ENCODE results near the gene SLC16A11. TPM values are rescaled to one million over a fixed set of nuclear protein-coding genes. Genes with fewer than 3 reads are reported as not detected.

SLC16A11 gene
- total and polyA plus RNA-seq, 5 donors from 2014 or later = 0.30 to 1.2 (median 0.53) TPM; not detected in 1

DNA sequence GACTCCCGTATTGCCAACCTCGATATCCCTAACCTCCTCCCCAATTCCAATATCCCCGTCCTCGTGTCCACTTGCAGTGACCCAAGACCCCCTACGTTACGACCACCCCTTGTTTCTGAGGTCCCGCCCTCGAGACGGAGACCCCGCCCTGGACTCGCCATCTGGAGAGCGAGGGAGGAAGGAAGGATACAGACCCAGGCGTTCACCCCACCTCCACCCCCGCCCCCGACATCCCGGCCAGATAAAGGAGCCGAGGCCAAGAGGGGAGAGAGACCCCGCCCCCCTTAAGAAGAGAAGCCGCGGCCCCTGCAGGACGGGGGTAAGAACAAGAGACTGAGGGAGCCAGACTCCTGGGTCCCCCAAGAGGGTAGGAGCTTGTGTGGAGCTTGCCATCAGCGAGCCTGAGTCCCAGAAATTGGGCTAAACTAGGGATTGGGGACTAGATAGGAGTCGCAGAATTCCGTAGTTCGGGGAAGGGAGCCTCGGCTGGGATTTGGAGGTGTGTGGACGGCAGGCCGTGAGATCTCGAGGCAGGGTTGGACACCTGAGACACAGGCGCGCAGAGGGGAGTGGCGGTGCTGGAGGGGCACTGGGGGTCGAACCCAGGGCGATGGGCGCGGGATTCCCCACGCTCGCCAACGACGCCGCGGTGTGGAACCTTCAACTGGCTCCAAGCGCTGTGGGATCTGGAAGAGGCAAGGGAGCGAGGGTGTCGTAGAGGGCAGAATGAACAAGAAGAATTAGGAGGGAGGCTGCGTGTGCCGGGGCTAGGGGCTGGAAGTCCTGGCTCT, 20.9 kb downstream of the SLC16A11 start, which contains the start of gene BCL6B:
Gene BCL6B, plus strand, starts transcription at position 270 of the 791 bp plus-strand sequence. CDS start 622 bp downstream, outside the sequence.
- H3K36me3 Mint-ChIP-seq = no peaks in the 10 kb centered on the region
- peak within 1 kb of the TSS; percentile 37 for H3K4me3 ChIP-seq (ENCODE audit: low read depth, low read length)
- H3K4me3 Mint-ChIP-seq = peak within 1 kb of the TSS; percentile 70 to 88 (median 84)
- H3K4me1 ChIP-seq (ENCODE audit: control insufficient read depth, insufficient read depth, low read length, poor library complexity, severe bottlenecking) = peaks cover 25% of the 10 kb centered on the region
- ATAC-seq (ENCODE audit: low read depth in 2 of 2) (no peak), DNase-seq (no peak)
- peaks cover 7% of the 10 kb centered on the region for H3K27me3 Mint-ChIP-seq
- peak within 1 kb of the TSS; percentile 83 to 86 (median 86) for H3K27ac Mint-ChIP-seq
- H3K36me3 ChIP-seq (ENCODE audit: control insufficient read depth, insufficient read depth, low read length) = no peaks in the 10 kb centered on the region
- no peaks in the 10 kb centered on the region for H3K9me3 ChIP-seq (ENCODE audit: control insufficient read depth in 2 of 2, low read length in 2 of 2)
- H3K4me1 Mint-ChIP-seq = peaks cover 0 to 36% (median 20%) of the 10 kb centered on the region in 4 donors
- H3K27ac ChIP-seq (ENCODE audit: insufficient read depth, low read length, poor library complexity, severe bottlenecking) = peak within 1 kb of the TSS; percentile 67
- H3K27me3 ChIP-seq (ENCODE audit: control insufficient read depth, insufficient read depth, low read length) = no peaks in the 10 kb centered on the region
- peaks cover 0 to under 1% (median 0%) of the 10 kb centered on the region in 7 donors for H3K9me3 Mint-ChIP-seq

DNA sequence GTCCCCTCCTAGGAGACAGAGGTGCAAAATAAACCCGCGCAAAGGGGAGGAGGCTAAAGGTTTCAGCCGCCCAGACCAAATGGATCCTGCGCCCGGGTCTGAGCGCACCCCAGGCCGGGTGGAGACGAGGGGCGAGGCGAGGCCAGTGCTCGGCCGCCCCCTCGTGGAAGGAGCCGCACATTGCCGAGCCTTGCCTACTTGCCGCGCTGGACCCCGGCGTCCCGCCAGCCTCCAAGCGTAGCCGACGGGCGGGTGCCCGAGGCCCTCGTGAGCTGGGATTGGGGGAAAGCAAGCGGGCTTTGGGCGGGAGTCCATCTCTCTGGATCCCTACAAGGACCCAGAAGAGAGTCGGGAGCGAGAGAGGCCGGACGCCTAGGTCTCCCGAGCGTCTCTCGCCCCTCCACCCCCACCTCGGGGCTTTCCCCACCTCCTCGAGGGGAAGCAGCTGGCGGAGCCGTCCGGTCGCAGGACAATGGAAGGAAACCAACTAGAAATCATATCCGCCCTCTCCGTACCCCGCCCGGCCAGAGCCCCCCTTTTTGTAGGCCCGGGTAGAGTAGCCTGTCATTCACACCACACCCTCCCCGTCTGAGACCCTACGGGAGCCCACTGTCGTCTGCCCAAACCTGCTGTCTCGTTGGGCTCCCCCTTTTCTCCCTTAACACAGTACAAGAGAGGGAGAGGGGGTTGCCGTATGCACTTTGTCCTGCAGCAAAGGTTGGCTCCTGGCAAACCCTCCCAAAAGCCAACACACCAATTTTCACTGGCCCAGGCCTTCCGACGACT, 21.7 kb downstream of the SLC16A11 start:
- peak; percentile 66 to 81 (median 75) for DNase-seq
- peak overlapping the region; percentile 70 to 87 (median 78) for H3K4me3 Mint-ChIP-seq
- peaks cover 31% of the 10 kb centered on the region for H3K4me1 ChIP-seq (ENCODE audit: control insufficient read depth, insufficient read depth, low read length, poor library complexity, severe bottlenecking)
- peaks cover 3% of the 10 kb centered on the region for H3K36me3 ChIP-seq (ENCODE audit: control insufficient read depth, insufficient read depth, low read length)
- no peaks in the 10 kb centered on the region for H3K27me3 ChIP-seq (ENCODE audit: control insufficient read depth, insufficient read depth, low read length)
- no peak overlapping the region for H3K27ac ChIP-seq (ENCODE audit: insufficient read depth, low read length, poor library complexity, severe bottlenecking)
- peak; percentile 77 to 83 for ATAC-seq (ENCODE audit: low read depth in 2 of 2)
- no peaks in the 10 kb centered on the region for H3K36me3 Mint-ChIP-seq
- peaks cover 0 to 1% (median 0%) of the 10 kb centered on the region in 7 donors for H3K9me3 Mint-ChIP-seq
- H3K4me1 Mint-ChIP-seq = peaks cover 0 to 43% (median 20%) of the 10 kb centered on the region in 4 donors
- peak overlapping the region; percentile 83 to 86 (median 86) for H3K27ac Mint-ChIP-seq
- H3K4me3 ChIP-seq (ENCODE audit: low read depth, low read length) = no peak overlapping the region
- peaks cover 7% of the 10 kb centered on the region for H3K27me3 Mint-ChIP-seq
- H3K9me3 ChIP-seq (ENCODE audit: control insufficient read depth in 2 of 2, low read length in 2 of 2) = no peaks in the 10 kb centered on the region

DNA sequence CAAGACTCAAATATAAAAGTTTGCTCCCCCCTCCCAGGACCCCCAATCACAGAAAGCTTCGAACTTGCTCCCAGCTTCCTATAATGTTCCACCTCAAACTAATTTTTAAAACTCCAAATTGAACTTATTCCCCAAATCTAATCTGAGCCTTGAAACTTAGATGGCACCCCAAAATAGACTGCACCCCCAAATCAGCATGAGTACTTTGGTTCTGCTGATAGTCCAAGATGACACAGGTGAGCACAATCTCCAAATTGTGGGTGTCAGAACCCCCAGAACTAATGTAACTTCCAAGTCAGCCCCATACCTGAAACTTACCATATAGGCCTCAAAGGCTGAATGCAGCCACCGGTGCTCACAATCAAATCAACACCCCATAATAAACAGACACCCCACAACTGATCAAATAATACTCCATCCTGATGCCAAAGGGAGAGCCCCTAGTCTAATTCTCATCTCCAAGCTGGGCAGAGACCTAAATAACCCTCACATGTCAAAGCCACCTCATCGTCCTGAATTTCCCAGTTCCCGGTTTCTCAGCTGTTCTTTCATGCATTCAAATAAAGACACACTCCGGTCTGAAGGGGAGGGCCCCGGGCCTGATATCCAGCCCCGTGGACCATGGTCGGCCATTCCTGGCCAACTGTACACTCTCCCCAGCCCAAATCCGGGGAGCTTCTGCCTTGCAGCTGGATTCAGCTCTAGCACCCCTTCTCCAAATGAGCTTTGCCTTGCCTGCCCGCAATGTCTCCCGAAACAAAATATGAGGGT, 22.8 kb downstream of the SLC16A11 start:
- Mint-ChIP-seq H3K36me3 (no peaks in the 10 kb centered on the region), H3K9me3 (peaks cover 0 to 1% (median 0%) of the 10 kb centered on the region in 7 donors), H3K4me3 (peak overlapping the region; percentile 67 to 90 (median 76)), H3K27me3 (peaks cover 7% of the 10 kb centered on the region), H3K27ac (peak overlapping the region in 1 of 3 donors; percentile 59), H3K4me1 (peaks cover 0 to 49% (median 23%) of the 10 kb centered on the region in 4 donors)
- Histone ChIP-seq H3K36me3 (ENCODE audit: control insufficient read depth, insufficient read depth, low read length) (peaks cover 3% of the 10 kb centered on the region), H3K9me3 (ENCODE audit: control insufficient read depth in 2 of 2, low read length in 2 of 2) (no peaks in the 10 kb centered on the region), H3K4me3 (ENCODE audit: low read depth, low read length) (no peak overlapping the region), H3K27me3 (ENCODE audit: control insufficient read depth, insufficient read depth, low read length) (no peaks in the 10 kb centered on the region), H3K4me1 (ENCODE audit: control insufficient read depth, insufficient read depth, low read length, poor library complexity, severe bottlenecking) (peaks cover 36% of the 10 kb centered on the region), H3K27ac (ENCODE audit: insufficient read depth, low read length, poor library complexity, severe bottlenecking) (no peak overlapping the region)
- ATAC-seq (ENCODE audit: low read depth in 2 of 2) = no peak
- no peak for DNase-seq

DNA sequence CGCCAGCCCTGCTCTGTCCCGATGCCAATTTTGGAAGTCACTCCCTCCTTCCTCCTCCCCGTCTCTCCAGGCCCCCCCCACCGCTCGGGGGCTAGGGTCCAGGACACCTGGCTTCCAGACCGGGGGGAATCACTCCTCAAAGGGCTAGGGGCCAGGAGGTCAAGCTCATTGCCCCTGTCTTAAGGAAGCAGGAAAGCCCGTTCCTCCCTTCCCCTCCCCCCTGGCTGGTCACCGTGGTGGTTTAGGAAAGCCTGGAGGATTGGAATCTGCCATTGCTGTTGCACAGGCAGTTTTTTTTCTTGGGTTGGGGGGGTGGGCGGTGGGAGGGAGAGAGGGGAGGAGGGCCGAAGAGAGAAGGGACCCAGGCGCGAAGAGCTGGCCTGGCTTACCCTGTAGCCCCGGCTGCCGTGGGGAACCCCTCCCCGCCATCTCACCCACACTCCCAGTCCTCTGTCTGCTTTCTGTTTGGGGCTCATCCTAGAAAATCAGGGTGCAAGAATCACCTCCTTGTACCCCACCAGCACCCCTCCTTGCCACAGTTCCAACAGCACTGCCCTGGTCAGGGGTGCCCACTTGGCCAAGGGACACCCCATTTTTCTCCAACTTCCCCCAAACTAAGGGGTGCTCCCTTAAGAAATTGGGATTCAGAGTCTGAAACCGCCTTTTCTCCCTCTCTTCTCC, 23.9 kb downstream of the SLC16A11 start:
- Mint-ChIP-seq H3K9me3 (peaks cover 0 to 1% (median 0%) of the 10 kb centered on the region in 7 donors), H3K4me1 (peaks cover 0 to 56% (median 30%) of the 10 kb centered on the region in 4 donors), H3K4me3 (peak overlapping the region in 2 of 4 donors; percentile 17 to 63), H3K27ac (no peak overlapping the region), H3K27me3 (peaks cover 11% of the 10 kb centered on the region), H3K36me3 (no peaks in the 10 kb centered on the region)
- ATAC-seq (ENCODE audit: low read depth in 2 of 2) (no peak), DNase-seq (no peak)
- Histone ChIP-seq H3K36me3 (ENCODE audit: control insufficient read depth, insufficient read depth, low read length) (peaks cover 3% of the 10 kb centered on the region), H3K4me3 (ENCODE audit: low read depth, low read length) (no peak overlapping the region), H3K4me1 (ENCODE audit: control insufficient read depth, insufficient read depth, low read length, poor library complexity, severe bottlenecking) (peaks cover 44% of the 10 kb centered on the region), H3K27ac (ENCODE audit: insufficient read depth, low read length, poor library complexity, severe bottlenecking) (no peak overlapping the region), H3K9me3 (ENCODE audit: control insufficient read depth in 2 of 2, low read length in 2 of 2) (no peaks in the 10 kb centered on the region), H3K27me3 (ENCODE audit: control insufficient read depth, insufficient read depth, low read length) (no peaks in the 10 kb centered on the region)

DNA sequence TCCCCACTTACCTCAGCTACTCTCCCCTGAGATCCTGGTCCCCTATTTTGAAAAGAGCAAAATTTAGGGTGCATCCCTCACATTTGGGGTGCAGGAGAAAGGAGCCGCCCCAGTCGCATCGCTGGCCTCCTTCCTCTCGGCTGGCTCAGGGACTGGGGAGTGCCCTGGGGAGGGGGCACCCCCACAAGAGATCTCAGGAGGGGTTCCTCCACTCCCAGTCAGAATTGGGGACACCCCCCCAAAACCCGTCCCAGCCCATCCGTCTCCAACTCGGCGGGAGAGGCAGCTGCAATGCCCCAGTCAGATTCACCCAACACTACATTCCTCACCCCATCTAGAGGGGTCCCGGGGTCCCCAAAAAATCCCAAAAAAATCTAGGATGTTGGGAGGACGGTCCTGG, 24.5 kb downstream of the SLC16A11 start:
- no peak for DNase-seq
- Histone ChIP-seq H3K27me3 (ENCODE audit: control insufficient read depth, insufficient read depth, low read length) (no peaks in the 10 kb centered on the region), H3K4me1 (ENCODE audit: control insufficient read depth, insufficient read depth, low read length, poor library complexity, severe bottlenecking) (peaks cover 44% of the 10 kb centered on the region), H3K9me3 (ENCODE audit: control insufficient read depth in 2 of 2, low read length in 2 of 2) (no peaks in the 10 kb centered on the region), H3K4me3 (ENCODE audit: low read depth, low read length) (no peak overlapping the region), H3K27ac (ENCODE audit: insufficient read depth, low read length, poor library complexity, severe bottlenecking) (no peak overlapping the region), H3K36me3 (ENCODE audit: control insufficient read depth, insufficient read depth, low read length) (peaks cover 3% of the 10 kb centered on the region)
- H3K4me1 Mint-ChIP-seq = peaks cover 0 to 57% (median 32%) of the 10 kb centered on the region in 4 donors
- no peak for ATAC-seq (ENCODE audit: low read depth in 2 of 2)
- no peaks in the 10 kb centered on the region for H3K36me3 Mint-ChIP-seq
- H3K9me3 Mint-ChIP-seq = peaks cover 0 to 1% (median 0%) of the 10 kb centered on the region in 7 donors
- peaks cover 11% of the 10 kb centered on the region for H3K27me3 Mint-ChIP-seq
- no peak overlapping the region for H3K4me3 Mint-ChIP-seq
- no peak overlapping the region for H3K27ac Mint-ChIP-seq

DNA sequence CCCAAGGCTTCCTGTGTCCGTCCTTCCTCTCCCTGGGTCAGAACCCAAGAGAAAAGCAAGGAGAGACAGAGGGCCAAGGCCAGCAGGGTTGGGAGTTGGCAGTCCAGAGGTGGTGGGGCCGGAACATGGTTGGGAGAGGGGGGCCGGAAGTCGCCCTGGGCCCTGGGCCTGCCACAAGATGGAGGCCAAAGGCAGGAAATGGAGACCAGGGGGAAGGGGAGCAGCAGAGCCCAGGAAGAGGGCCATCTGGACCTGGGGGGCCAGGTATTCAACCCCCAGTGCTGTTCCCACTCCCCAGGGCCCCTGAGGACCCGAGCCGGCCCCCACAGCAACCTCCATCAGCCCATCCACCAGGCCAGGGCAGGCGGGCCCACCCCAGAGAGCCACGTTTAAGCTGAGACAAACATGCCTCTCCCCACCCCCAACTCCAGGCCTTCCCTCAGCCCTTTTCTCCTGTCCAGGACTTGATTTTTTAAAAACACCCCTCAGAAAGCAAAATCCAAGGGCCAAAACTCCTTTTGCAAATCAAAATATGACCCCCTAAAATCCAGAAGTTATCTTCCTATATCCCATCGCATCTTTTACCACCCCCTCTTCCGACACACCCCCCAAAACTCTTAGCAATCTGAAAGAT, 25.4 kb downstream of the SLC16A11 start:
- no peak overlapping the region for H3K27ac ChIP-seq (ENCODE audit: insufficient read depth, low read length, poor library complexity, severe bottlenecking)
- DNase-seq (no peak), ATAC-seq (ENCODE audit: low read depth in 2 of 2) (no peak)
- H3K4me1 ChIP-seq (ENCODE audit: control insufficient read depth, insufficient read depth, low read length, poor library complexity, severe bottlenecking) = peaks cover 50% of the 10 kb centered on the region
- peaks cover 0 to 1% (median 0%) of the 10 kb centered on the region in 7 donors for H3K9me3 Mint-ChIP-seq
- H3K36me3 Mint-ChIP-seq = no peaks in the 10 kb centered on the region
- no peak overlapping the region for H3K27ac Mint-ChIP-seq
- peaks cover 8% of the 10 kb centered on the region for H3K27me3 Mint-ChIP-seq
- peaks cover 3% of the 10 kb centered on the region for H3K36me3 ChIP-seq (ENCODE audit: control insufficient read depth, insufficient read depth, low read length)
- peak overlapping the region in 1 of 4 donors; percentile 99 for H3K4me3 Mint-ChIP-seq
- peaks cover 0 to 60% (median 33%) of the 10 kb centered on the region in 4 donors for H3K4me1 Mint-ChIP-seq
- H3K9me3 ChIP-seq (ENCODE audit: control insufficient read depth in 2 of 2, low read length in 2 of 2) = no peaks in the 10 kb centered on the region
- H3K27me3 ChIP-seq (ENCODE audit: control insufficient read depth, insufficient read depth, low read length) = no peaks in the 10 kb centered on the region
- H3K4me3 ChIP-seq (ENCODE audit: low read depth, low read length) = no peak overlapping the region

Data from CD4-positive, CD25-positive, alpha-beta regulatory T cell (primary cell).